ENCODE measurements around the gene KRT76. TPM values are rescaled to one million over a fixed set of nuclear protein-coding genes. Genes with fewer than 3 reads are reported as not detected.

KRT76 gene
- total and polyA plus RNA-seq, 10 of the 15 experiments (the other 5 are each of a cell fraction or from before 2014, with no cell fraction given), result not detected

DNA sequence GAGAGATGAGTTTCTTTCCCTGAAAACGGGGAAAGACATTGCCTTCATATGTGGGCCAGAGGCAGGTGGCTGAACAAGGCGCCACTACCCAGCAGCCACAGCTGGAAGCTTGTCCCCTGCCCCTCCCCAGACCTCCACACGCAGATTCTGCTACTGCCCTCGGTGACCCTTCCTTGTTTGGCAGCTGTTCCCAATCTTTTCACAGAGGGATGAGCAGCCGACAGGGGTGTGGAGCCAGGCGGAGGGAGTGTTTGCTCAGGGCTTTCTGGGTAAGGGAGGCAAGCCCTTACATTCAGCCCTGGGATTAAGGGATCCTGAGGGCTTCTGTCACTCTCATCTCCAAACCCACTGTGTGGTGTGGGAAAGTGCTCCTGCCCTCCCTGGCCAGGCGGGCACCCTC lies 41.2 kb upstream of the KRT76 start (continued):
- TF ChIP-seq, protein P1, sequence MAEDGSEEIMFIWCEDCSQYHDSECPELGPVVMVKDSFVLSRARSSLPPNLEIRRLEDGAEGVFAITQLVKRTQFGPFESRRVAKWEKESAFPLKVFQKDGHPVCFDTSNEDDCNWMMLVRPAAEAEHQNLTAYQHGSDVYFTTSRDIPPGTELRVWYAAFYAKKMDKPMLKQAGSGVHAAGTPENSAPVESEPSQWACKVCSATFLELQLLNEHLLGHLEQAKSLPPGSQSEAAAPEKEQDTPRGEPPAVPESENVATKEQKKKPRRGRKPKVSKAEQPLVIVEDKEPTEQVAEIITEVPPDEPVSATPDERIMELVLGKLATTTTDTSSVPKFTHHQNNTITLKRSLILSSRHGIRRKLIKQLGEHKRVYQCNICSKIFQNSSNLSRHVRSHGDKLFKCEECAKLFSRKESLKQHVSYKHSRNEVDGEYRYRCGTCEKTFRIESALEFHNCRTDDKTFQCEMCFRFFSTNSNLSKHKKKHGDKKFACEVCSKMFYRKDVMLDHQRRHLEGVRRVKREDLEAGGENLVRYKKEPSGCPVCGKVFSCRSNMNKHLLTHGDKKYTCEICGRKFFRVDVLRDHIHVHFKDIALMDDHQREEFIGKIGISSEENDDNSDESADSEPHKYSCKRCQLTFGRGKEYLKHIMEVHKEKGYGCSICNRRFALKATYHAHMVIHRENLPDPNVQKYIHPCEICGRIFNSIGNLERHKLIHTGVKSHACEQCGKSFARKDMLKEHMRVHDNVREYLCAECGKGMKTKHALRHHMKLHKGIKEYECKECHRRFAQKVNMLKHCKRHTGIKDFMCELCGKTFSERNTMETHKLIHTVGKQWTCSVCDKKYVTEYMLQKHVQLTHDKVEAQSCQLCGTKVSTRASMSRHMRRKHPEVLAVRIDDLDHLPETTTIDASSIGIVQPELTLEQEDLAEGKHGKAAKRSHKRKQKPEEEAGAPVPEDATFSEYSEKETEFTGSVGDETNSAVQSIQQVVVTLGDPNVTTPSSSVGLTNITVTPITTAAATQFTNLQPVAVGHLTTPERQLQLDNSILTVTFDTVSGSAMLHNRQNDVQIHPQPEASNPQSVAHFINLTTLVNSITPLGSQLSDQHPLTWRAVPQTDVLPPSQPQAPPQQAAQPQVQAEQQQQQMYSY (CRISPR knock-in tag; IDR thresholded peaks at IDR 0.05), result no peak
- TF ChIP-seq GATAD2B (conservative IDR thresholded peaks at IDR 0.05; ENCODE audit: low read depth) (no peak), YBX1 (IDR thresholded peaks at IDR 0.05) (no peak), ZNF207 (IDR thresholded peaks at IDR 0.05; ENCODE audit: borderline replicate concordance) (no peak), SMAD5 (IDR thresholded peaks at IDR 0.05; ENCODE audit: low read depth) (no peak), TAF1 (IDR thresholded peaks at IDR 0.05; ENCODE audit: borderline replicate concordance, low read depth, low read length) (no peak)
- TF ChIP-seq, protein P2, sequence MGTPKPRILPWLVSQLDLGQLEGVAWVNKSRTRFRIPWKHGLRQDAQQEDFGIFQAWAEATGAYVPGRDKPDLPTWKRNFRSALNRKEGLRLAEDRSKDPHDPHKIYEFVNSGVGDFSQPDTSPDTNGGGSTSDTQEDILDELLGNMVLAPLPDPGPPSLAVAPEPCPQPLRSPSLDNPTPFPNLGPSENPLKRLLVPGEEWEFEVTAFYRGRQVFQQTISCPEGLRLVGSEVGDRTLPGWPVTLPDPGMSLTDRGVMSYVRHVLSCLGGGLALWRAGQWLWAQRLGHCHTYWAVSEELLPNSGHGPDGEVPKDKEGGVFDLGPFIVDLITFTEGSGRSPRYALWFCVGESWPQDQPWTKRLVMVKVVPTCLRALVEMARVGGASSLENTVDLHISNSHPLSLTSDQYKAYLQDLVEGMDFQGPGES (IDR thresholded peaks at IDR 0.05), result no peak
- TF ChIP-seq, protein P3, sequence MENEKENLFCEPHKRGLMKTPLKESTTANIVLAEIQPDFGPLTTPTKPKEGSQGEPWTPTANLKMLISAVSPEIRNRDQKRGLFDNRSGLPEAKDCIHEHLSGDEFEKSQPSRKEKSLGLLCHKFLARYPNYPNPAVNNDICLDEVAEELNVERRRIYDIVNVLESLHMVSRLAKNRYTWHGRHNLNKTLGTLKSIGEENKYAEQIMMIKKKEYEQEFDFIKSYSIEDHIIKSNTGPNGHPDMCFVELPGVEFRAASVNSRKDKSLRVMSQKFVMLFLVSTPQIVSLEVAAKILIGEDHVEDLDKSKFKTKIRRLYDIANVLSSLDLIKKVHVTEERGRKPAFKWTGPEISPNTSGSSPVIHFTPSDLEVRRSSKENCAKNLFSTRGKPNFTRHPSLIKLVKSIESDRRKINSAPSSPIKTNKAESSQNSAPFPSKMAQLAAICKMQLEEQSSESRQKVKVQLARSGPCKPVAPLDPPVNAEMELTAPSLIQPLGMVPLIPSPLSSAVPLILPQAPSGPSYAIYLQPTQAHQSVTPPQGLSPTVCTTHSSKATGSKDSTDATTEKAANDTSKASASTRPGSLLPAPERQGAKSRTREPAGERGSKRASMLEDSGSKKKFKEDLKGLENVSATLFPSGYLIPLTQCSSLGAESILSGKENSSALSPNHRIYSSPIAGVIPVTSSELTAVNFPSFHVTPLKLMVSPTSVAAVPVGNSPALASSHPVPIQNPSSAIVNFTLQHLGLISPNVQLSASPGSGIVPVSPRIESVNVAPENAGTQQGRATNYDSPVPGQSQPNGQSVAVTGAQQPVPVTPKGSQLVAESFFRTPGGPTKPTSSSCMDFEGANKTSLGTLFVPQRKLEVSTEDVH (IDR thresholded peaks at IDR 0.05; ENCODE audit: low read depth, partially characterized antibody), result no peak
- TF ChIP-seq, protein P4, sequence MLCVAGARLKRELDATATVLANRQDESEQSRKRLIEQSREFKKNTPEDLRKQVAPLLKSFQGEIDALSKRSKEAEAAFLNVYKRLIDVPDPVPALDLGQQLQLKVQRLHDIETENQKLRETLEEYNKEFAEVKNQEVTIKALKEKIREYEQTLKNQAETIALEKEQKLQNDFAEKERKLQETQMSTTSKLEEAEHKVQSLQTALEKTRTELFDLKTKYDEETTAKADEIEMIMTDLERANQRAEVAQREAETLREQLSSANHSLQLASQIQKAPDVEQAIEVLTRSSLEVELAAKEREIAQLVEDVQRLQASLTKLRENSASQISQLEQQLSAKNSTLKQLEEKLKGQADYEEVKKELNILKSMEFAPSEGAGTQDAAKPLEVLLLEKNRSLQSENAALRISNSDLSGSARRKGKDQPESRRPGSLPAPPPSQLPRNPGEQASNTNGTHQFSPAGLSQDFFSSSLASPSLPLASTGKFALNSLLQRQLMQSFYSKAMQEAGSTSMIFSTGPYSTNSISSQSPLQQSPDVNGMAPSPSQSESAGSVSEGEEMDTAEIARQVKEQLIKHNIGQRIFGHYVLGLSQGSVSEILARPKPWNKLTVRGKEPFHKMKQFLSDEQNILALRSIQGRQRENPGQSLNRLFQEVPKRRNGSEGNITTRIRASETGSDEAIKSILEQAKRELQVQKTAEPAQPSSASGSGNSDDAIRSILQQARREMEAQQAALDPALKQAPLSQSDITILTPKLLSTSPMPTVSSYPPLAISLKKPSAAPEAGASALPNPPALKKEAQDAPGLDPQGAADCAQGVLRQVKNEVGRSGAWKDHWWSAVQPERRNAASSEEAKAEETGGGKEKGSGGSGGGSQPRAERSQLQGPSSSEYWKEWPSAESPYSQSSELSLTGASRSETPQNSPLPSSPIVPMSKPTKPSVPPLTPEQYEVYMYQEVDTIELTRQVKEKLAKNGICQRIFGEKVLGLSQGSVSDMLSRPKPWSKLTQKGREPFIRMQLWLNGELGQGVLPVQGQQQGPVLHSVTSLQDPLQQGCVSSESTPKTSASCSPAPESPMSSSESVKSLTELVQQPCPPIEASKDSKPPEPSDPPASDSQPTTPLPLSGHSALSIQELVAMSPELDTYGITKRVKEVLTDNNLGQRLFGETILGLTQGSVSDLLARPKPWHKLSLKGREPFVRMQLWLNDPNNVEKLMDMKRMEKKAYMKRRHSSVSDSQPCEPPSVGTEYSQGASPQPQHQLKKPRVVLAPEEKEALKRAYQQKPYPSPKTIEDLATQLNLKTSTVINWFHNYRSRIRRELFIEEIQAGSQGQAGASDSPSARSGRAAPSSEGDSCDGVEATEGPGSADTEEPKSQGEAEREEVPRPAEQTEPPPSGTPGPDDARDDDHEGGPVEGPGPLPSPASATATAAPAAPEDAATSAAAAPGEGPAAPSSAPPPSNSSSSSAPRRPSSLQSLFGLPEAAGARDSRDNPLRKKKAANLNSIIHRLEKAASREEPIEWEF (IDR thresholded peaks at IDR 0.05; ENCODE audit: insufficient replicate concordance, low read depth, low read length), result no peak
- TF ChIP-seq, protein P5, sequence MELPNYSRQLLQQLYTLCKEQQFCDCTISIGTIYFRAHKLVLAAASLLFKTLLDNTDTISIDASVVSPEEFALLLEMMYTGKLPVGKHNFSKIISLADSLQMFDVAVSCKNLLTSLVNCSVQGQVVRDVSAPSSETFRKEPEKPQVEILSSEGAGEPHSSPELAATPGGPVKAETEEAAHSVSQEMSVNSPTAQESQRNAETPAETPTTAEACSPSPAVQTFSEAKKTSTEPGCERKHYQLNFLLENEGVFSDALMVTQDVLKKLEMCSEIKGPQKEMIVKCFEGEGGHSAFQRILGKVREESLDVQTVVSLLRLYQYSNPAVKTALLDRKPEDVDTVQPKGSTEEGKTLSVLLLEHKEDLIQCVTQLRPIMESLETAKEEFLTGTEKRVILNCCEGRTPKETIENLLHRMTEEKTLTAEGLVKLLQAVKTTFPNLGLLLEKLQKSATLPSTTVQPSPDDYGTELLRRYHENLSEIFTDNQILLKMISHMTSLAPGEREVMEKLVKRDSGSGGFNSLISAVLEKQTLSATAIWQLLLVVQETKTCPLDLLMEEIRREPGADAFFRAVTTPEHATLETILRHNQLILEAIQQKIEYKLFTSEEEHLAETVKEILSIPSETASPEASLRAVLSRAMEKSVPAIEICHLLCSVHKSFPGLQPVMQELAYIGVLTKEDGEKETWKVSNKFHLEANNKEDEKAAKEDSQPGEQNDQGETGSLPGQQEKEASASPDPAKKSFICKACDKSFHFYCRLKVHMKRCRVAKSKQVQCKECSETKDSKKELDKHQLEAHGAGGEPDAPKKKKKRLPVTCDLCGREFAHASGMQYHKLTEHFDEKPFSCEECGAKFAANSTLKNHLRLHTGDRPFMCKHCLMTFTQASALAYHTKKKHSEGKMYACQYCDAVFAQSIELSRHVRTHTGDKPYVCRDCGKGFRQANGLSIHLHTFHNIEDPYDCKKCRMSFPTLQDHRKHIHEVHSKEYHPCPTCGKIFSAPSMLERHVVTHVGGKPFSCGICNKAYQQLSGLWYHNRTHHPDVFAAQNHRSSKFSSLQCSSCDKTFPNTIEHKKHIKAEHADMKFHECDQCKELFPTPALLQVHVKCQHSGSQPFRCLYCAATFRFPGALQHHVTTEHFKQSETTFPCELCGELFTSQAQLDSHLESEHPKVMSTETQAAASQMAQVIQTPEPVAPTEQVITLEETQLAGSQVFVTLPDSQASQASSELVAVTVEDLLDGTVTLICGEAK (IDR thresholded peaks at IDR 0.05; ENCODE audit: borderline replicate concordance), result no peak

Data from GM12878 (cell line).